ENCODE data around the gene EDRF1. TPM values are rescaled to one million over a fixed set of nuclear protein-coding genes. Genes with fewer than 3 reads are reported as not detected.

Gene EDRF1
- total and polyA plus RNA-seq, 10 of the 15 experiments (the other 5 are each of a cell fraction or from before 2014, with no cell fraction given), result 16.8 to 99.7 (median 42.9) TPM

GRCh38 chr10:125727436-125727835 lies 7.9 kb downstream of the EDRF1 start:
- Histone ChIP-seq H3K27ac (ENCODE audit: control insufficient read depth, insufficient read depth) (no peak overlapping the region), H3K9ac (ENCODE audit: control insufficient read depth, insufficient read depth, low read length) (no peak overlapping the region), H3K9me3 (replicated peaks; ENCODE audit: control insufficient read depth, insufficient read depth, low read length) (no peaks in the 10 kb centered on the region), H4K20me1 (ENCODE audit: control insufficient read depth, insufficient read depth) (no peaks in the 10 kb centered on the region), H3K27me3 (replicated peaks in 1 of 2; ENCODE audit: control insufficient read depth in 2 of 2, insufficient read depth in 2 of 2, low read length in 1 of 2) (no peaks in the 10 kb centered on the region), H3K4me1 (ENCODE audit: control insufficient read depth, insufficient read depth, low read length) (no peaks in the 10 kb centered on the region), H3K4me3 (no peak overlapping the region), H3K4me2 (ENCODE audit: control insufficient read depth, insufficient read depth) (no peak overlapping the region), H3K36me3 (ENCODE audit: control insufficient read depth in 2 of 2, insufficient read depth in 2 of 2, low read length in 1 of 2) (peaks cover 10 to 43% of the 10 kb centered on the region in 2 experiments), H2AFZ (ENCODE audit: control insufficient read depth, low read depth, low read length) (no peak overlapping the region), H3K79me2 (ENCODE audit: control insufficient read depth, insufficient read depth, low read length) (peaks cover 3% of the 10 kb centered on the region)
- TF ChIP-seq ZSCAN29 (IDR thresholded peaks at IDR 0.05) (no peak), BMI1 (IDR thresholded peaks at IDR 0.05; ENCODE audit: borderline replicate concordance) (no peak), RFX5 (IDR thresholded peaks at IDR 0.05; ENCODE audit: low read depth, low read length) (no peak), ZNF274 (IDR thresholded peaks at IDR 0.05; ENCODE audit: insufficient read depth, insufficient read length) (no peak), NR2C2 (IDR thresholded peaks at IDR 0.05; ENCODE audit: borderline replicate concordance, control insufficient read depth, insufficient read length, low read depth) (no peak), ZZZ3 (IDR thresholded peaks at IDR 0.05; ENCODE audit: control insufficient read depth, insufficient read length, low read depth) (no peak)
- ATAC-seq (no peak), FAIRE-seq (no peak), DNase-seq (ENCODE audit: low read depth, low spot score) (no peak)
- in situ Hi-C loops (cut with MboI) (no loop called here), intact Hi-C loops (cut with micrococcal nuclease; ENCODE audit: unreplicated experiment) (no loop called here)
- POLR2A ChIA-PET, result interaction anchor here (0.7 kb wide), 1 partner anchor 88 kb away, joined by 5 read pairs; no protein-coding TSS in a partner anchor
- CTCF ChIA-PET, result no interaction called here
- RAD21 ChIA-PET (ENCODE audit: unreplicated experiment), result no interaction called here
- SMC1A ChIA-PET (ENCODE audit: uncharacterized antibody, unreplicated experiment), result no interaction called here
- 67% methylated on average over 3 of the region's 3 CpGs for WGBS (ENCODE audit: insufficient coverage, insufficient replicate concordance, low lambda C conversion rate, missing lambda C conversion rate)
- BruUV-seq (replicated peaks), result no TSS peak

GRCh38 chr10:125734148-125734547 lies 14.6 kb downstream of the EDRF1 start:
- no peaks in the 10 kb centered on the region for H3K4me1 ChIP-seq (ENCODE audit: control insufficient read depth, insufficient read depth, low read length)
- BruUV-seq (replicated peaks), result no TSS peak
- H3K27ac ChIP-seq (ENCODE audit: control insufficient read depth, insufficient read depth), result no peak overlapping the region
- ATAC-seq, result no peak
- POLR2A ChIA-PET, result no interaction called here
- FAIRE-seq, result no peak
- no peak overlapping the region for H3K4me3 ChIP-seq
- H2AFZ ChIP-seq (ENCODE audit: control insufficient read depth, low read depth, low read length), result no peak overlapping the region
- no peaks in the 10 kb centered on the region for H3K9me3 ChIP-seq (replicated peaks; ENCODE audit: control insufficient read depth, insufficient read depth, low read length)
- CTCF ChIA-PET, result interaction anchor here (1.5 kb wide), 1 partner anchor 686 kb away, joined by 5 read pairs; no protein-coding TSS in a partner anchor
- no peaks in the 10 kb centered on the region for H3K27me3 ChIP-seq (replicated peaks in 1 of 2; ENCODE audit: control insufficient read depth in 2 of 2, insufficient read depth in 2 of 2, low read length in 1 of 2)
- RAD21 ChIA-PET (ENCODE audit: unreplicated experiment), result no interaction called here
- in situ Hi-C loops (cut with MboI), result no loop called here
- intact Hi-C loops (cut with micrococcal nuclease; ENCODE audit: unreplicated experiment), result no loop called here
- 100% methylated on average over 1 of the region's 1 CpG for WGBS (ENCODE audit: insufficient coverage, insufficient replicate concordance, low lambda C conversion rate, missing lambda C conversion rate)
- no peak overlapping the region for H3K9ac ChIP-seq (ENCODE audit: control insufficient read depth, insufficient read depth, low read length)
- peaks cover 11 to 38% of the 10 kb centered on the region in 2 experiments for H3K36me3 ChIP-seq (ENCODE audit: control insufficient read depth in 2 of 2, insufficient read depth in 2 of 2, low read length in 1 of 2)
- no peak overlapping the region for H3K4me2 ChIP-seq (ENCODE audit: control insufficient read depth, insufficient read depth)
- no peaks in the 10 kb centered on the region for H3K79me2 ChIP-seq (ENCODE audit: control insufficient read depth, insufficient read depth, low read length)
- H4K20me1 ChIP-seq (ENCODE audit: control insufficient read depth, insufficient read depth), result no peaks in the 10 kb centered on the region
- SMC1A ChIA-PET (ENCODE audit: uncharacterized antibody, unreplicated experiment), result interaction anchor here (1.0 kb wide), 1 partner anchor 10 kb away, joined by 4 read pairs; no protein-coding TSS in a partner anchor
- no peak for DNase-seq (ENCODE audit: low read depth, low spot score)
- TF ChIP-seq STAT3 (IDR thresholded peaks at IDR 0.05; ENCODE audit: low read depth, low read length) (no peak), BCL3 (IDR thresholded peaks at IDR 0.05; ENCODE audit: borderline replicate concordance, insufficient read depth, low read depth, low read length, poor library complexity, severe bottlenecking) (no peak), E4F1 (IDR thresholded peaks at IDR 0.05; ENCODE audit: borderline replicate concordance, partially characterized antibody) (no peak), ETV6 (conservative IDR thresholded peaks at IDR 0.05 in 1 of 2, IDR thresholded peaks at IDR 0.05 in 1 of 2; ENCODE audit: borderline replicate concordance in 1 of 2, low read depth in 1 of 2) (no peak), RUNX3 (IDR thresholded peaks at IDR 0.05; ENCODE audit: low read length) (no peak)

Data from GM12878 (cell line).